CD4-positive, CD25-positive, alpha-beta regulatory T cell (primary cell): Measurements from ENCODE around the gene TMEM140. TPM values are rescaled to one million over a fixed set of nuclear protein-coding genes. Genes with fewer than 3 reads are reported as not detected.

Experiments
- ATAC-seq, 2 donors: fragments of 150-1000 bp; cut with Tn5 transposase; one replicate each; pipeline ENCODE4 v1.10.0; 2021; ENCODE audit warnings: low read depth in 2 of 2, moderate number of reproducible peaks in 2 of 2, moderate library complexity in 1 of 2
- DNase-seq, 3 donors: peaks; one replicate each; pipeline versions ENCODE4 v3.0.0 to v3.0.0-alpha.2; 2012 to 2022; ENCODE audit warnings: mixed read lengths in 1 of 3
- H3K27ac ChIP-seq: one replicate; pipeline ENCODE4 v1.7.0; 2013; ENCODE audit warnings: mild to moderate bottlenecking, low read length; ENCODE audit not compliant: insufficient read depth, poor library complexity, severe bottlenecking
- H3K27me3 ChIP-seq: one replicate; pipeline ENCODE4 v1.7.0; 2013; ENCODE audit warnings: low read length; ENCODE audit not compliant: control insufficient read depth, insufficient read depth
- H3K36me3 ChIP-seq: one replicate; pipeline ENCODE4 v1.7.0; 2013; ENCODE audit warnings: mild to moderate bottlenecking, low read length, moderate library complexity; ENCODE audit not compliant: control insufficient read depth, insufficient read depth
- H3K4me1 ChIP-seq: 2 replicates; pipeline ENCODE4 v1.7.0; 2013; ENCODE audit warnings: mild to moderate bottlenecking, low read length; ENCODE audit not compliant: insufficient read depth, control insufficient read depth, poor library complexity, severe bottlenecking
- H3K4me3 ChIP-seq: one replicate; pipeline ENCODE4 v1.7.0; 2013; ENCODE audit warnings: low read depth, mild to moderate bottlenecking, low read length, moderate library complexity
- H3K9me3 ChIP-seq, 2 experiments: 1 replicate in 1 of 2; 2 replicates in 1 of 2; pipeline ENCODE4 v1.7.0; 2013; ENCODE audit warnings: low read length in 2 of 2, mild to moderate bottlenecking in 1 of 2, moderate library complexity in 1 of 2; ENCODE audit not compliant: control insufficient read depth in 2 of 2
- H3K27ac Mint-ChIP-seq, 3 donors: one replicate each; pipeline ENCODE4 v1.8.0; 2020 to 2022; ENCODE audit warnings: mild to moderate bottlenecking in 3 of 3, mixed read lengths in 3 of 3, moderate library complexity in 2 of 3
- H3K27me3 Mint-ChIP-seq: one replicate; pipeline ENCODE4 v1.8.0; 2022; ENCODE audit warnings: mild to moderate bottlenecking, mixed read lengths
- H3K36me3 Mint-ChIP-seq: one replicate; pipeline ENCODE4 v1.8.0; 2020; ENCODE audit warnings: mixed read lengths
- H3K4me1 Mint-ChIP-seq, 4 donors: one replicate each; pipeline ENCODE4 v1.8.0; 2020 to 2022; ENCODE audit warnings: mixed read lengths in 4 of 4, mild to moderate bottlenecking in 1 of 4
- H3K4me3 Mint-ChIP-seq, 4 donors: one replicate each; pipeline ENCODE4 v1.8.0; 2020 to 2022; ENCODE audit warnings: mild to moderate bottlenecking in 4 of 4, mixed read lengths in 4 of 4, moderate library complexity in 3 of 4
- H3K9me3 Mint-ChIP-seq, 7 donors: one replicate each; pipeline ENCODE4 v1.8.0; 2020 to 2022; ENCODE audit warnings: mixed read lengths in 7 of 7, mild to moderate bottlenecking in 3 of 7, moderate library complexity in 2 of 7
- polyA plus RNA-seq, 4 donors: library from polyadenylated mRNA; unstranded; fragments of 300-500 nt; fragmentation: Illumina TruSeq; gene quantifications; one replicate each; pipeline ENCODE4 v1.2.3, GENCODE V29; 2021
- total RNA-seq: library from RNA; stranded (reverse); gene quantifications from one replicate; pipeline ENCODE4 v1.2.3, GENCODE V29; 2022

The TMEM140 gene
- total and polyA plus RNA-seq, 5 donors from 2014 or later, result 18.9 to 44.7 (median 36.6) TPM

- peaks cover 0 to 8% (median 0%) of the 10 kb centered on the region in 7 donors for H3K9me3 Mint-ChIP-seq
- Histone ChIP-seq H3K4me3 (no peak overlapping the region), H3K27ac (peak overlapping the region; percentile 30), H3K4me1 (peaks cover 21% of the 10 kb centered on the region), H3K27me3 (no peaks in the 10 kb centered on the region), H3K36me3 (peaks cover 36% of the 10 kb centered on the region), H3K9me3 (no peaks in the 10 kb centered on the region)
- H3K36me3 Mint-ChIP-seq, result peaks cover 67% of the 10 kb centered on the region
- DNase-seq (no peak), ATAC-seq (no peak)
- H3K4me3 Mint-ChIP-seq, result peak overlapping the region in 1 of 4 donors; percentile 60
- H3K4me1 Mint-ChIP-seq, result peaks cover 35 to 71% (median 50%) of the 10 kb centered on the region in 4 donors
- H3K27me3 Mint-ChIP-seq, result no peaks in the 10 kb centered on the region
- H3K27ac Mint-ChIP-seq, result peak overlapping the region in 2 of 3 donors; percentile 52 to 69
Observed at GRCh38 chr7:135162382-135163001, 14.6 kb downstream of the TMEM140 start.

- Mint-ChIP-seq H3K4me1 (peaks cover 35 to 73% (median 55%) of the 10 kb centered on the region in 4 donors), H3K4me3 (peak overlapping the region in 1 of 4 donors; percentile 64), H3K27me3 (no peaks in the 10 kb centered on the region), H3K36me3 (peaks cover 59% of the 10 kb centered on the region), H3K9me3 (peaks cover 0 to 8% (median 0%) of the 10 kb centered on the region in 7 donors), H3K27ac (peak overlapping the region; percentile 52 to 82 (median 72))
- Histone ChIP-seq H3K27me3 (no peaks in the 10 kb centered on the region), H3K4me3 (no peak overlapping the region), H3K9me3 (no peaks in the 10 kb centered on the region), H3K4me1 (peaks cover 23% of the 10 kb centered on the region), H3K27ac (no peak overlapping the region), H3K36me3 (peaks cover 35% of the 10 kb centered on the region)
- DNase-seq, result no peak
- ATAC-seq, result no peak
Observed at GRCh38 chr7:135164357-135165061, 16.6 kb downstream of the TMEM140 start.

- Mint-ChIP-seq H3K9me3 (peaks cover 0 to 8% (median 0%) of the 10 kb centered on the region in 7 donors), H3K4me3 (peak overlapping the region in 1 of 4 donors; percentile 1), H3K4me1 (peaks cover 30 to 66% (median 47%) of the 10 kb centered on the region in 4 donors), H3K36me3 (peaks cover 54% of the 10 kb centered on the region), H3K27me3 (no peaks in the 10 kb centered on the region), H3K27ac (peak overlapping the region; percentile 6 to 85 (median 71))
- H3K27ac ChIP-seq, result no peak overlapping the region
- H3K4me1 ChIP-seq, result peaks cover 21% of the 10 kb centered on the region
- H3K9me3 ChIP-seq, result no peaks in the 10 kb centered on the region
- H3K4me3 ChIP-seq, result no peak overlapping the region
- no peaks in the 10 kb centered on the region for H3K27me3 ChIP-seq
- no peak for DNase-seq
- ATAC-seq, result no peak
- H3K36me3 ChIP-seq, result peaks cover 33% of the 10 kb centered on the region
Observed at GRCh38 chr7:135165862-135166261, 18.0 kb downstream of the TMEM140 start.

DNA sequence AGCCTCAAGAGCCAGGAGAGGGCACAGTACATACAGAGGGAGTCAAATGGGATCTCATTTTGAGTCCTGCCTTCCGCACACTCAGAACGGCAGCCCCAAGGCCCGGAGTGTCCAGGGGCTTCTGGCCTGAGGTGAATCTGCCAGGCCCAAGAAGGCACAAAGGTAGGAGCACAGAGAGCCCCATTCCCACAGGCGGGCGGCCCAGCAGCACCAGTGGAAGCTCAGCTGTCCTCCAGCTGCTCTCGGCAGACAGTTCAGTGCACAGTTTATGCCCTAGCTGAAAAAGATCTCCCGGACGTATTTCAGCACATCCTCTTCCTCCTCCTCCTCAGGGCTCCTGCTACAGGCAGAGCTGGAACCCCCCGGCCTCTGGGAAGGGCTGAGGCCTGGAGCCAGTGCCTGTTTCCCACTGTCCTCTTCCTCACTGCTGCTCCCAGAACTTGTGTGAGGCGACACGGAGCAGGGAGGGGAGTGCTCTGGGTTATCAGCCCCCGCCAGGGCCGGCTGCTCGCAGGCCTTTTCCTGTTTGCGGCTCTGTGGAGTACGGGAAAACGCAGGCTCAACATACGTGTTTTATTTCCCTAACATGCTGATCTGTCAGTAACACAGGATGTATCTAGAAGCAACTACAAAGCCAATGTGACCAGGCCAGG, 18.6 kb downstream of the TMEM140 start:
- Histone ChIP-seq H3K27ac (no peak overlapping the region), H3K4me3 (no peak overlapping the region), H3K27me3 (no peaks in the 10 kb centered on the region), H3K9me3 (no peaks in the 10 kb centered on the region), H3K4me1 (peaks cover 25% of the 10 kb centered on the region), H3K36me3 (peaks cover 29% of the 10 kb centered on the region)
- Mint-ChIP-seq H3K4me1 (peaks cover 36 to 63% (median 43%) of the 10 kb centered on the region in 4 donors), H3K9me3 (peaks cover 0 to 8% (median 0%) of the 10 kb centered on the region in 7 donors), H3K4me3 (peak overlapping the region in 3 of 4 donors; percentile 26 to 86 (median 49)), H3K36me3 (peaks cover 48% of the 10 kb centered on the region), H3K27ac (peak overlapping the region; percentile 85 to 95 (median 89)), H3K27me3 (no peaks in the 10 kb centered on the region)
- no peak for DNase-seq
- ATAC-seq, result no peak

- H3K4me3 Mint-ChIP-seq, result peak overlapping the region; percentile 44 to 86 (median 63)
- peaks cover 25% of the 10 kb centered on the region for H3K4me1 ChIP-seq
- no peaks in the 10 kb centered on the region for H3K27me3 ChIP-seq
- H3K9me3 Mint-ChIP-seq, result peaks cover 0 to 4% (median 0%) of the 10 kb centered on the region in 7 donors
- H3K27ac ChIP-seq, result no peak overlapping the region
- no peaks in the 10 kb centered on the region for H3K9me3 ChIP-seq
- H3K27me3 Mint-ChIP-seq, result no peaks in the 10 kb centered on the region
- peaks cover 32 to 56% (median 39%) of the 10 kb centered on the region in 4 donors for H3K4me1 Mint-ChIP-seq
- peaks cover 39% of the 10 kb centered on the region for H3K36me3 Mint-ChIP-seq
- H3K27ac Mint-ChIP-seq, result peak overlapping the region; percentile 48 to 97 (median 89)
- DNase-seq, result no peak
- peaks cover 29% of the 10 kb centered on the region for H3K36me3 ChIP-seq
- no peak overlapping the region for H3K4me3 ChIP-seq
- ATAC-seq, result no peak
Observed at GRCh38 chr7:135167365-135167917, 19.6 kb downstream of the TMEM140 start.

- H3K27me3 ChIP-seq, result no peaks in the 10 kb centered on the region
- DNase-seq (no peak), ATAC-seq (no peak)
- H3K4me3 Mint-ChIP-seq, result peak overlapping the region in 2 of 4 donors; percentile 86 to 92
- no peaks in the 10 kb centered on the region for H3K9me3 ChIP-seq
- H3K27ac ChIP-seq, result peak overlapping the region; percentile 94
- H3K27ac Mint-ChIP-seq, result peak overlapping the region; percentile 48 to 97 (median 89)
- H3K4me3 ChIP-seq, result no peak overlapping the region
- peaks cover 29% of the 10 kb centered on the region for H3K36me3 ChIP-seq
- peaks cover 25% of the 10 kb centered on the region for H3K4me1 ChIP-seq
- H3K9me3 Mint-ChIP-seq, result no peaks in the 10 kb centered on the region
- H3K36me3 Mint-ChIP-seq, result peaks cover 33% of the 10 kb centered on the region
- H3K4me1 Mint-ChIP-seq, result peaks cover 26 to 56% (median 39%) of the 10 kb centered on the region in 4 donors
- no peaks in the 10 kb centered on the region for H3K27me3 Mint-ChIP-seq
Observed at GRCh38 chr7:135168001-135168400, 20.1 kb downstream of the TMEM140 start.

- Mint-ChIP-seq H3K9me3 (no peaks in the 10 kb centered on the region), H3K36me3 (peaks cover 33% of the 10 kb centered on the region), H3K27ac (peak overlapping the region; percentile 89 to 97 (median 97)), H3K4me1 (peaks cover 26 to 56% (median 39%) of the 10 kb centered on the region in 4 donors), H3K27me3 (no peaks in the 10 kb centered on the region), H3K4me3 (peak overlapping the region; percentile 86 to 95 (median 89))
- H3K9me3 ChIP-seq, result no peaks in the 10 kb centered on the region
- peak overlapping the region; percentile 70 for H3K4me3 ChIP-seq
- DNase-seq, result no peak
- ATAC-seq, result no peak
- no peaks in the 10 kb centered on the region for H3K27me3 ChIP-seq
- H3K36me3 ChIP-seq, result peaks cover 29% of the 10 kb centered on the region
- peak overlapping the region; percentile 94 for H3K27ac ChIP-seq
- H3K4me1 ChIP-seq, result peaks cover 25% of the 10 kb centered on the region
Observed at GRCh38 chr7:135168489-135169140, 20.7 kb downstream of the TMEM140 start.
